GM12878 (cell line): Measurements from ENCODE around the gene C10orf71. TPM values are rescaled to one million over a fixed set of nuclear protein-coding genes. Genes with fewer than 3 reads are reported as not detected.

ENCODE experiments used
- ATAC-seq: fragments of 200-7000 bp; cut with Tn5 transposase; 3 replicates; pipeline ENCODE4 v1.9.1; 2020; ENCODE audit warnings: mild to moderate bottlenecking, moderate library complexity
- BruUV-seq: library from RNA; stranded (reverse); fragments of 400-500 nt; replicated peaks from 2 replicates; lab custom pipeline; 2021; lab: Mats Ljungman, UMichigan
- CTCF ChIA-PET: fragments of 300-600 bp; sonication (Branson Sonifier 250); formaldehyde crosslinking; extraction: SDS; loops from one replicate; lab custom pipeline; 2021; ENCODE audit warnings: inconsistent platforms; lab: Yijun Ruan, JAX
- POLR2A ChIA-PET: fragments of 350-600 bp; formaldehyde crosslinking; extraction: SDS; loops from one replicate; lab custom pipeline; 2021; ENCODE audit warnings: inconsistent platforms; lab: Charles Lee
- RAD21 ChIA-PET: fragments of 300-600 bp; sonication (Branson Sonifier 250); formaldehyde crosslinking; loops from one replicate; lab custom pipeline; 2023; ENCODE audit warnings: antibody characterized with exemption; ENCODE audit not compliant: unreplicated experiment; lab: Charles Lee
- SMC1A ChIA-PET: fragments of 300-600 bp; sonication (Branson Sonifier 250); formaldehyde crosslinking; loops from one replicate; lab custom pipeline; 2023; ENCODE audit not compliant: unreplicated experiment, uncharacterized antibody; lab: Charles Lee
- DNase-seq: peaks from one replicate; pipeline ENCODE4 v3.0.0-alpha.2; 2011; ENCODE audit warnings: low read depth, low spot score
- FAIRE-seq: peaks from 3 replicates; lab custom pipeline; 2011; peaks lifted over from hg19 to GRCh38; lab: Jason Lieb, UNC
- H2AFZ ChIP-seq: 2 replicates; pipeline ENCODE4 v1.6.0; 2011; ENCODE audit warnings: low read depth, low read length, control low read depth; ENCODE audit not compliant: control insufficient read depth
- H3K27ac ChIP-seq: 2 replicates; pipeline ENCODE4 v1.5.1; 2011; ENCODE audit warnings: control low read depth; ENCODE audit not compliant: control insufficient read depth, insufficient read depth
- H3K27me3 ChIP-seq, 2 experiments: replicated peaks in 1 of 2; 2 replicates each; pipeline versions ENCODE4 v1.6.0 to v1.6.1; 2011; ENCODE audit warnings: low read length in 1 of 2; ENCODE audit not compliant: control insufficient read depth in 2 of 2, insufficient read depth in 2 of 2
- H3K36me3 ChIP-seq, 2 experiments: 2 replicates each; pipeline ENCODE4 v1.5.1; 2011; ENCODE audit warnings: low read length in 1 of 2; ENCODE audit not compliant: control insufficient read depth in 2 of 2, insufficient read depth in 2 of 2
- H3K4me1 ChIP-seq: 2 replicates; pipeline ENCODE4 v1.6.1; 2011; ENCODE audit warnings: mild to moderate bottlenecking, low read length, moderate library complexity, mixed read lengths; ENCODE audit not compliant: control insufficient read depth, insufficient read depth
- H3K4me2 ChIP-seq: 2 replicates; pipeline ENCODE4 v1.6.0; 2011; ENCODE audit warnings: control low read depth; ENCODE audit not compliant: control insufficient read depth, insufficient read depth
- H3K4me3 ChIP-seq: fragments of 200-600 bp; sonication (generic); 2 replicates; pipeline ENCODE4 v1.5.1; 2016
- H3K79me2 ChIP-seq: 2 replicates; pipeline ENCODE4 v1.6.0; 2011; ENCODE audit warnings: low read length; ENCODE audit not compliant: control insufficient read depth, insufficient read depth
- H3K9ac ChIP-seq: 2 replicates; pipeline ENCODE4 v1.8.0; 2011; ENCODE audit warnings: low read length, control low read depth, mixed read lengths; ENCODE audit not compliant: control insufficient read depth, insufficient read depth
- H3K9me3 ChIP-seq: replicated peaks from 3 replicates; pipeline ENCODE4 v1.5.1; 2011; ENCODE audit warnings: mild to moderate bottlenecking, low read length; ENCODE audit not compliant: control insufficient read depth, insufficient read depth
- H4K20me1 ChIP-seq: 2 replicates; pipeline ENCODE4 v1.6.0; 2011; ENCODE audit not compliant: control insufficient read depth, insufficient read depth
- ASH2L ChIP-seq: fragments of 300-600, 200-600 bp; sonication (generic); IDR thresholded peaks from 2 replicates; pipeline ENCODE4 v1.6.1; 2017; ENCODE audit warnings: low read depth, mild to moderate bottlenecking, borderline replicate concordance
- CHD4 ChIP-seq: fragments of 200-600 bp; sonication (generic); IDR thresholded peaks from 2 replicates; pipeline ENCODE4 v1.6.1; 2016; ENCODE audit warnings: mild to moderate bottlenecking
- DPF2 ChIP-seq: fragments of 450-650 bp; IDR thresholded peaks from 2 replicates; pipeline ENCODE4 v1.6.1; 2017; ENCODE audit warnings: mild to moderate bottlenecking
- GABPA ChIP-seq: IDR thresholded peaks from 2 replicates; pipeline ENCODE4 v1.6.1; 2014; ENCODE audit warnings: antibody characterized with exemption, low read depth, mild to moderate bottlenecking, inconsistent platforms
- IRF4 ChIP-seq: IDR thresholded peaks from 2 replicates; pipeline ENCODE4 v1.6.1; 2011; ENCODE audit warnings: low read depth, low read length
- KLF5 ChIP-seq: fragments of 450-650 bp; IDR thresholded peaks from 2 replicates; pipeline ENCODE4 v1.6.1; 2014; ENCODE audit warnings: mild to moderate bottlenecking; ENCODE audit not compliant: partially characterized antibody
- POLR2AphosphoS2 ChIP-seq: IDR thresholded peaks from 2 replicates; pipeline ENCODE4 v1.6.1; 2011; ENCODE audit warnings: low read depth, mild to moderate bottlenecking, low read length, improper control_type of control experiment, moderate library complexity
- RAD21 ChIP-seq: IDR thresholded peaks from 2 replicates; pipeline ENCODE4 v1.6.1; 2011; ENCODE audit warnings: mild to moderate bottlenecking, low read depth, low read length, moderate library complexity; ENCODE audit not compliant: insufficient read depth
- RAD51 ChIP-seq: fragments of 450-650 bp; IDR thresholded peaks from 2 replicates; pipeline ENCODE4 v1.6.1; 2016; ENCODE audit warnings: moderate library complexity, mild to moderate bottlenecking, inconsistent platforms
- RFX5 ChIP-seq: IDR thresholded peaks from 2 replicates; pipeline ENCODE4 v1.6.1; 2011; ENCODE audit warnings: low read depth, low read length, improper control_type of control experiment
- SMAD1 ChIP-seq: fragments of 450-650 bp; IDR thresholded peaks from 2 replicates; pipeline ENCODE4 v1.6.1; 2018; ENCODE audit warnings: mild to moderate bottlenecking, low read depth; ENCODE audit not compliant: partially characterized antibody
- SRF ChIP-seq, 2 experiments: IDR thresholded peaks; 2 replicates each; pipeline ENCODE4 v1.6.1; 2011; ENCODE audit warnings: low read depth in 2 of 2, low read length in 2 of 2, mild to moderate bottlenecking in 1 of 2, moderate library complexity in 1 of 2
- WGBS: methylation state at CpG from one replicate; pipeline ENCODE4 v1.1.6; 2016; ENCODE audit warnings: low lambda C conversion rate; ENCODE audit not compliant: insufficient replicate concordance, insufficient coverage; ENCODE audit errors: missing lambda C conversion rate; 5-methylcytosine and 5-hydroxymethylcytosine counted together
- in situ Hi-C: fragments of 300-500 bp; cut with MboI; formaldehyde crosslinking; loops from 9 replicates; pipeline ENCODE4 v1.14.3; 2018; ENCODE audit warnings: mixed read lengths
- intact Hi-C: fragments of 100-400 bp; cut with micrococcal nuclease; formaldehyde crosslinking; loops from one replicate; pipeline ENCODE4 v1.14.2; 2022; ENCODE audit not compliant: unreplicated experiment
- polyA plus RNA-seq, 11 experiments: library from polyadenylated mRNA; depleted of rRNA in 4 of 11; unstranded in 6 of 11; stranded (reverse) in 5 of 11; fragments of >200 nt; fragmentation: Nextera tagmentation in 4 of 11; fragmentation: Illumina TruSeq in 1 of 11; extraction: Ambion mirVana in 4 of 11; extraction: Trizol in 1 of 11; gene quantifications; 1 replicate in 1 of 11; 2 replicates in 10 of 11; pipeline versions ENCODE4 v1.2.1 to v1.2.3, GENCODE V29; 2011 to 2016; ENCODE audit warnings: inconsistent platforms in 2 of 11, missing spikeins in 2 of 11, low read depth in 1 of 11
- total RNA-seq, 4 experiments: library from RNA; depleted of rRNA in 3 of 4; stranded (reverse); fragments of >200 nt in 3 of 4; fragmentation: Illumina TruSeq in 1 of 4; extraction: Trizol in 1 of 4; gene quantifications; 2 replicates each; pipeline versions ENCODE4 v1.2.1 to v1.2.3, GENCODE V29; 2013 to 2021
- TF ChIP-seq, protein P1 (sequence below): fragments of 450-650 bp; formaldehyde crosslinking; IDR thresholded peaks from 2 replicates; pipeline ENCODE4 v1.4.0; 2022; ENCODE audit warnings: mild to moderate bottlenecking, moderate library complexity
- TF ChIP-seq, protein P2 (sequence below): fragments of 450-650 bp; IDR thresholded peaks from 2 replicates; pipeline ENCODE4 v1.6.1; 2017; ENCODE audit warnings: borderline replicate concordance
- TF ChIP-seq, protein P3 (sequence below): fragments of 450-650 bp; IDR thresholded peaks from 2 replicates; pipeline ENCODE4 v1.6.1; 2014; ENCODE audit warnings: mild to moderate bottlenecking
- TF ChIP-seq, protein P4 (sequence below): fragments of 450-650 bp; IDR thresholded peaks from 2 replicates; pipeline ENCODE4 v1.6.1; 2017; ENCODE audit warnings: low read depth, mild to moderate bottlenecking, moderate library complexity
- TF ChIP-seq, protein P5 (sequence below): IDR thresholded peaks from 2 replicates; pipeline ENCODE4 v1.6.1; 2011; ENCODE audit warnings: mild to moderate bottlenecking, low read depth, low read length, moderate library complexity; ENCODE audit not compliant: insufficient replicate concordance

C10orf71 gene
- total and polyA plus RNA-seq, 10 of the 15 experiments (the other 5 are each of a cell fraction or from before 2014, with no cell fraction given): not detected

DNA sequence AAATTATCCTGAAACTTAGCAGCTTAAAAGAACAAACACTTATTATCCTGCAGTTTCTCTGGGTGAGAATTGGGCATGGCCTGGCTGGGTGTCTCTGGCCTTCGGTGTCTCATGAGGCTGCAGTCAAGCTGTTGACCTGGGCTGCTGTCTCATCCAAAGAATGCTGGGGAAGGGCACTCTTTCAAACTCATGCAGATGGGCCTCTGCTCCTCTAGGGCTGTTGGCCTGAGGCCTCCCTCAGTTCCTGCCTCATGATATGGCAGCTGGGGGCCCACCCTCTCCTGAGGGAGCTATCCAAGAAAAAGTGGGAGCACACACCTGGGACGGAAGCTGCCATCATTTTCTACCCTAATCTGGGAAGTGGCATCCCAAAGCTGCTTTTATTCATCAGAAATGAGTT, 53.4 kb downstream of the C10orf71 start:
- Histone ChIP-seq H3K4me2 (no peak overlapping the region), H3K9ac (no peak overlapping the region), H2AFZ (no peak overlapping the region), H3K4me1 (no peaks in the 10 kb centered on the region), H3K79me2 (no peaks in the 10 kb centered on the region), H3K4me3 (no peak overlapping the region), H3K27ac (no peak overlapping the region), H3K36me3 (no peaks in the 10 kb centered on the region), H4K20me1 (no peaks in the 10 kb centered on the region), H3K9me3 (no peaks in the 10 kb centered on the region; the same call in 2 of the 3 replicates), H3K27me3 (no peaks in the 10 kb centered on the region)
- TF ChIP-seq IRF4 (no peak), SRF (IDR thresholded peaks at IDR 0.05; ENCODE audit: low read depth in 2 of 2, low read length in 2 of 2) (no peak), CHD4 (no peak), ASH2L (no peak), RAD51 (no peak), KLF5 (no peak), POLR2AphosphoS2 (no peak), RAD21 (no peak), DPF2 (no peak), SMAD1 (no peak), GABPA (no peak), RFX5 (no peak)
- TF ChIP-seq, protein P1, sequence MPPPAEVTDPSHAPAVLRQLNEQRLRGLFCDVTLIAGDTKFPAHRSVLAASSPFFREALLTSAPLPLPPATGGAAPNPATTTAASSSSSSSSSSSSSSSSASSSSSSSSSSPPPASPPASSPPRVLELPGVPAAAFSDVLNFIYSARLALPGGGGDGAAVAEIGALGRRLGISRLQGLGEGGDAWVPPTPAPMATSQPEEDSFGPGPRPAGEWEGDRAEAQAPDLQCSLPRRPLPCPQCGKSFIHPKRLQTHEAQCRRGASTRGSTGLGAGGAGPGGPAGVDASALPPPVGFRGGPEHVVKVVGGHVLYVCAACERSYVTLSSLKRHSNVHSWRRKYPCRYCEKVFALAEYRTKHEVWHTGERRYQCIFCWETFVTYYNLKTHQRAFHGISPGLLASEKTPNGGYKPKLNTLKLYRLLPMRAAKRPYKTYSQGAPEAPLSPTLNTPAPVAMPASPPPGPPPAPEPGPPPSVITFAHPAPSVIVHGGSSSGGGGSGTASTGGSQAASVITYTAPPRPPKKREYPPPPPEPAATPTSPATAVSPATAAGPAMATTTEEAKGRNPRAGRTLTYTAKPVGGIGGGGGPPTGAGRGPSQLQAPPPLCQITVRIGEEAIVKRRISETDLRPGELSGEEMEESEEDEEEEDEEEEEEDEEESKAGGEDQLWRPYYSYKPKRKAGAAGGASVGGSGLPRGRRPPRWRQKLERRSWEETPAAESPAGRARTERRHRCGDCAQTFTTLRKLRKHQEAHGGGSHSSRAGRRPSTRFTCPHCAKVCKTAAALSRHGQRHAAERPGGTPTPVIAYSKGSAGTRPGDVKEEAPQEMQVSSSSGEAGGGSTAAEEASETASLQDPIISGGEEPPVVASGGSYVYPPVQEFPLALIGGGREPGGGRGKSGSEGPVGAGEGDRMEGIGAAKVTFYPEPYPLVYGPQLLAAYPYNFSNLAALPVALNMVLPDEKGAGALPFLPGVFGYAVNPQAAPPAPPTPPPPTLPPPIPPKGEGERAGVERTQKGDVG (CRISPR knock-in tag): no peak
- TF ChIP-seq, protein P2, sequence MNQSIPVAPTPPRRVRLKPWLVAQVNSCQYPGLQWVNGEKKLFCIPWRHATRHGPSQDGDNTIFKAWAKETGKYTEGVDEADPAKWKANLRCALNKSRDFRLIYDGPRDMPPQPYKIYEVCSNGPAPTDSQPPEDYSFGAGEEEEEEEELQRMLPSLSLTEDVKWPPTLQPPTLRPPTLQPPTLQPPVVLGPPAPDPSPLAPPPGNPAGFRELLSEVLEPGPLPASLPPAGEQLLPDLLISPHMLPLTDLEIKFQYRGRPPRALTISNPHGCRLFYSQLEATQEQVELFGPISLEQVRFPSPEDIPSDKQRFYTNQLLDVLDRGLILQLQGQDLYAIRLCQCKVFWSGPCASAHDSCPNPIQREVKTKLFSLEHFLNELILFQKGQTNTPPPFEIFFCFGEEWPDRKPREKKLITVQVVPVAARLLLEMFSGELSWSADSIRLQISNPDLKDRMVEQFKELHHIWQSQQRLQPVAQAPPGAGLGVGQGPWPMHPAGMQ: no peak
- TF ChIP-seq, protein P3, sequence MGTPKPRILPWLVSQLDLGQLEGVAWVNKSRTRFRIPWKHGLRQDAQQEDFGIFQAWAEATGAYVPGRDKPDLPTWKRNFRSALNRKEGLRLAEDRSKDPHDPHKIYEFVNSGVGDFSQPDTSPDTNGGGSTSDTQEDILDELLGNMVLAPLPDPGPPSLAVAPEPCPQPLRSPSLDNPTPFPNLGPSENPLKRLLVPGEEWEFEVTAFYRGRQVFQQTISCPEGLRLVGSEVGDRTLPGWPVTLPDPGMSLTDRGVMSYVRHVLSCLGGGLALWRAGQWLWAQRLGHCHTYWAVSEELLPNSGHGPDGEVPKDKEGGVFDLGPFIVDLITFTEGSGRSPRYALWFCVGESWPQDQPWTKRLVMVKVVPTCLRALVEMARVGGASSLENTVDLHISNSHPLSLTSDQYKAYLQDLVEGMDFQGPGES: no peak
- TF ChIP-seq, protein P4, sequence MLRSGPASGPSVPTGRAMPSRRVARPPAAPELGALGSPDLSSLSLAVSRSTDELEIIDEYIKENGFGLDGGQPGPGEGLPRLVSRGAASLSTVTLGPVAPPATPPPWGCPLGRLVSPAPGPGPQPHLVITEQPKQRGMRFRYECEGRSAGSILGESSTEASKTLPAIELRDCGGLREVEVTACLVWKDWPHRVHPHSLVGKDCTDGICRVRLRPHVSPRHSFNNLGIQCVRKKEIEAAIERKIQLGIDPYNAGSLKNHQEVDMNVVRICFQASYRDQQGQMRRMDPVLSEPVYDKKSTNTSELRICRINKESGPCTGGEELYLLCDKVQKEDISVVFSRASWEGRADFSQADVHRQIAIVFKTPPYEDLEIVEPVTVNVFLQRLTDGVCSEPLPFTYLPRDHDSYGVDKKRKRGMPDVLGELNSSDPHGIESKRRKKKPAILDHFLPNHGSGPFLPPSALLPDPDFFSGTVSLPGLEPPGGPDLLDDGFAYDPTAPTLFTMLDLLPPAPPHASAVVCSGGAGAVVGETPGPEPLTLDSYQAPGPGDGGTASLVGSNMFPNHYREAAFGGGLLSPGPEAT: no peak
- TF ChIP-seq, protein P5, sequence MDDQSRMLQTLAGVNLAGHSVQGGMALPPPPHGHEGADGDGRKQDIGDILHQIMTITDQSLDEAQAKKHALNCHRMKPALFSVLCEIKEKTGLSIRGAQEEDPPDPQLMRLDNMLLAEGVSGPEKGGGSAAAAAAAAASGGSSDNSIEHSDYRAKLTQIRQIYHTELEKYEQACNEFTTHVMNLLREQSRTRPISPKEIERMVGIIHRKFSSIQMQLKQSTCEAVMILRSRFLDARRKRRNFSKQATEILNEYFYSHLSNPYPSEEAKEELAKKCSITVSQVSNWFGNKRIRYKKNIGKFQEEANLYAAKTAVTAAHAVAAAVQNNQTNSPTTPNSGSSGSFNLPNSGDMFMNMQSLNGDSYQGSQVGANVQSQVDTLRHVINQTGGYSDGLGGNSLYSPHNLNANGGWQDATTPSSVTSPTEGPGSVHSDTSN: no peak
- intact Hi-C loops (no loop called here), in situ Hi-C loops (no loop called here)
- RAD21 ChIA-PET: no interaction called here
- POLR2A ChIA-PET: no interaction called here
- SMC1A ChIA-PET: no interaction called here
- CTCF ChIA-PET: interaction anchor here (0.7 to 1.6 kb wide), 3 partner anchors 14 to 181 kb away, joined by 3 to 5 read pairs (median 3); no protein-coding TSS in a partner anchor
- WGBS: 7% methylated on average over 2 of the region's 2 CpGs
- no peak for ATAC-seq
- no TSS peak for BruUV-seq
- DNase-seq: no peak
- FAIRE-seq: no peak
